NCI-H146 treated with DMSO at 0.1 percent for 48 hours (cell line): ENCODE results near the gene CREBBP.
"Not testable (repeated sequence)": the region's sequence is repeated elsewhere in the genome, so short reads cannot be mapped to it uniquely, and the experiment has no call there.

Source experiments
- DNase-seq: peaks from one replicate; lab custom pipeline; 2025; ENCODE audit not compliant: unreplicated experiment; lab: John Stamatoyannopoulos, UW

The CREBBP gene

GRCh38 chr16:3716831-3717234, 163.7 kb downstream of the CREBBP start:
- DNase-seq, result peak; percentile 17

GRCh38 chr16:3715430-3715829, 165.1 kb downstream of the CREBBP start:
- DNase-seq, result no peak

GRCh38 chr16:3714378-3714777, 166.1 kb downstream of the CREBBP start:
- DNase-seq, result not testable (repeated sequence)

GRCh38 chr16:3713587-3714242, 166.8 kb downstream of the CREBBP start:
- no peak for DNase-seq

- no peak for DNase-seq
These were observed 167.6 kb downstream of the CREBBP start for GRCh38 chr16:3712861-3713372.

GRCh38 chr16:3706253-3707012, 174.1 kb downstream of the CREBBP start:
- DNase-seq, result no peak

- no peak for DNase-seq
These were observed 178.4 kb downstream of the CREBBP start for GRCh38 chr16:3702082-3702481.

GRCh38 chr16:3701531-3701930, 179.0 kb downstream of the CREBBP start:
- no peak for DNase-seq

- DNase-seq, result no peak
These were observed 181.6 kb downstream of the CREBBP start for GRCh38 chr16:3698941-3699340.

GRCh38 chr16:3696425-3697218, 183.9 kb downstream of the CREBBP start:
- no peak for DNase-seq

GRCh38 chr16:3695610-3696369, 184.7 kb downstream of the CREBBP start:
- DNase-seq, result peak; percentile 88

- no peak for DNase-seq
These were observed 186.5 kb downstream of the CREBBP start for GRCh38 chr16:3694051-3694450.

GRCh38 chr16:3691761-3692160, 188.8 kb downstream of the CREBBP start:
- no peak for DNase-seq

- DNase-seq, result no peak
These were observed 189.4 kb downstream of the CREBBP start for GRCh38 chr16:3690980-3691720.

GRCh38 chr16:3690470-3690928, 190.0 kb downstream of the CREBBP start:
- peak; percentile 41 for DNase-seq

- no peak for DNase-seq
These were observed 190.8 kb downstream of the CREBBP start for GRCh38 chr16:3689731-3690130.

GRCh38 chr16:3687792-3688191, 192.7 kb downstream of the CREBBP start:
- DNase-seq, result no peak

GRCh38 chr16:3687021-3687420, 193.5 kb downstream of the CREBBP start:
- no peak for DNase-seq

GRCh38 chr16:3681206-3681605, 199.3 kb downstream of the CREBBP start:
- DNase-seq, result no peak

GRCh38 chr16:3677994-3678393, 202.5 kb downstream of the CREBBP start:
- no peak for DNase-seq
